Spinal cord (tissue), 10 donors: ENCODE results near the gene HPGD. TPM values are rescaled to one million over a fixed set of nuclear protein-coding genes. Genes with fewer than 3 reads are reported as not detected.
"Not testable (repeated sequence)": the region's sequence is repeated elsewhere in the genome, so short reads cannot be mapped to it uniquely, and the experiment has no call there.

ENCODE experiments used
- DNase-seq, 6 donors: peaks; one replicate each; pipeline versions ENCODE4 v3.0.0 to v3.0.0-alpha.2; 2013 to 2015; ENCODE audit warnings: low spot score in 6 of 6, low read depth in 4 of 6
- H3K27ac ChIP-seq: one replicate; pipeline ENCODE4 v1.5.1; 2013; ENCODE audit warnings: low read depth, low read length, control low read depth
- H3K27me3 ChIP-seq: one replicate; pipeline ENCODE4 v1.6.1; 2013; ENCODE audit warnings: low read length; ENCODE audit not compliant: control insufficient read depth, insufficient read depth
- H3K36me3 ChIP-seq: one replicate; pipeline ENCODE4 v1.6.1; 2013; ENCODE audit warnings: low read length; ENCODE audit not compliant: control insufficient read depth, insufficient read depth
- H3K4me1 ChIP-seq: one replicate; pipeline ENCODE4 v1.6.1; 2013; ENCODE audit warnings: low read length; ENCODE audit not compliant: control insufficient read depth, insufficient read depth
- H3K4me3 ChIP-seq: one replicate; pipeline ENCODE4 v1.5.1; 2013; ENCODE audit warnings: low read depth, low read length, control low read depth
- H3K9me3 ChIP-seq: one replicate; pipeline ENCODE4 v1.6.1; 2013; ENCODE audit warnings: low read length; ENCODE audit not compliant: control insufficient read depth, insufficient read depth
- WGBS: methylation state at CpG from one replicate; pipeline ENCODE4 v1.1.5; 2013; ENCODE audit warnings: missing lambda C conversion rate; ENCODE audit not compliant: insufficient coverage; 5-methylcytosine and 5-hydroxymethylcytosine counted together
- polyA plus RNA-seq, 2 donors: library from polyadenylated mRNA; unstranded; fragments of 120-200 nt; gene quantifications; one replicate each; pipeline ENCODE4 v1.2.1, GENCODE V29; 2013; ENCODE audit not compliant: insufficient read length in 2 of 2
- total RNA-seq, 2 donors: library from RNA; depleted of rRNA in 1 of 2; stranded (reverse); fragments of 120-200 nt in 1 of 2; fragments of >200 nt in 1 of 2; gene quantifications; one replicate each; pipeline versions ENCODE4 v1.2.3 to v1.2.4, GENCODE V29; 2013 to 2014
- donor health status: healthy.

Gene HPGD
- total and polyA plus RNA-seq, 4 donors = 3.5 to 14.8 (median 5.7) TPM

DNA sequence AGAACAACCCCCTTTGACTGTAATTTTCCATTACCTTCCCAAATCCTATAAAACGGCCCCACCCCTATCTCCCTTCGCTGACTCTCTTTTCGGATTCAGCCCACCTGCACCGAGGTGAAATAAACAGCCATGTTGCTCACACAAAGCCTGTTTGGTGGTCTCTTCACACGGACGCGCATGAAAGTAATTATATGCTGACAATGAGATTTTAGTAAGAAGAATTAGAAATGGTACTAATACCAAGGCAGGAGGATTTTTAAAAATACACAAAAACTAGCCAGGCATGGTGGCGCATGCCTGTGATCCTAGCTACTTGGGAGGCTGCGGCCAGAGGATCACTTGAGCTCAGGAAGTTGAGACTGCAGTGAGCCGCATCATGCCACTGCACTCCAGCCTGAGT, 33.9 kb downstream of the HPGD start:
- not testable (repeated sequence) for DNase-seq, H3K4me1 ChIP-seq, H3K4me3 ChIP-seq, H3K9me3 ChIP-seq, H3K27ac ChIP-seq, H3K27me3 ChIP-seq, H3K36me3 ChIP-seq
- 100% methylated on average over 4 of the region's 10 CpGs for WGBS

DNA sequence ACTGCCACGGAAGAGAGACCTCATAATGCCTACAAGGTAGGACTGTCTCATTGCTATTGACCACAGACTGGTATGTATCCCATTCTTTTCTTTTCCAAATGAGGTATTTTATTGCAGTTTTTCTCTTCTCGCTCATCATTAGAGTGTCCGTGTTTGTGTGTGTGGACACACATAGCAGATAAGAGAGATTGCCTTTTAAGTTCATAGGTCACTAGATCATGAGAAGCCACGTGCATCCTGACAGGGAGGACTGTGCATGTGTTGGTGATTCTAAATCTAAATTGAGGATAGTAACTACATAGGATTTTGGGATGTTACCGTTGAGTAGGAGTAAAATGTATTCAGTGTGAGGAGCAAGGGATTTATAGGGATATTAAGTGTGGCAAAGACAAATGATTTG, 37.3 kb downstream of the HPGD start:
- WGBS = 88% methylated on average over 3 of the region's 5 CpGs
- DNase-seq = no peak
- no peaks in the 10 kb centered on the region for H3K36me3 ChIP-seq
- H3K4me3 ChIP-seq = no peak overlapping the region
- no peaks in the 10 kb centered on the region for H3K9me3 ChIP-seq
- no peak overlapping the region for H3K27ac ChIP-seq
- H3K27me3 ChIP-seq = no peaks in the 10 kb centered on the region
- H3K4me1 ChIP-seq = no peaks in the 10 kb centered on the region

DNA sequence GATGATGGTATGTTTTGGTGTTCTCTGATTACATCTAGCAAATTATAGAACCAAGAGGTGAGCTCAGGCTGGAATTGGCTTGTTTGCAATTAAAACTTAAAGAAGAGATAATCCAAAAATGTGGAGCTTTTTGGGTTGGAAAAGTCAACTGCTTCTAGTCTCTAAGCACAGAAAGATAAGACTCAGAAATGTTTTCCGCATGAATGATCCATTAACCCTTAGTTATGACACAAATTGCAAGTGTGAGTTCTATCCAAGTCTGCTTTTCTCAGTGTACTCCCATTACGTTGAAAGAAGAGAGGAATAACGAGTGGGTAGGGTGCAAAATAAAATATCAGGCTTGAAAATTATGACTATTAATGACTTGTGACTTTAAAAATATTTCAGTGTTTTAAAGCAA, 38.5 kb downstream of the HPGD start:
- Histone ChIP-seq H3K27ac (no peak overlapping the region), H3K36me3 (no peaks in the 10 kb centered on the region), H3K4me3 (no peak overlapping the region), H3K4me1 (no peaks in the 10 kb centered on the region), H3K27me3 (no peaks in the 10 kb centered on the region), H3K9me3 (no peaks in the 10 kb centered on the region)
- no CpG with 5 or more reads among the region's 3 CpGs for WGBS
- no peak for DNase-seq

DNA sequence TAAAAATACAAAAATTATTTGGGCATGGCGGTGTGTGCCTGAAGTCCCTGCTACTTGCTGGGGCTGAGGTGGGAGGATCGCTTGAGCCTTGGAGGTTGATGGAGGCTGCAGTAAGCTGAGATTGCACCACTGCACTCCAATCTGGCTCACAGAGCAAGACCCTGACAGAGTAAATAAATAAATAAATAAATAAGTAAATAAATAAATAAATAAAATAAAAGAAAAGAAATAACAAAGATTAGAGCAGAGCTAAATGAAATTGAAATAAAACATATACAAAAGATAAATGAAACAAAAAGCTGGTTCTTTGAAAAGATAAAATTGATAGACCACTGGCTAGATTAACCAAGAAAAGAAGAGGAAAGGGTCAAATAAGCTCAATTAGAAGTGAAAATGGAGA, 43.1 kb downstream of the HPGD start:
- Histone ChIP-seq H3K27ac (no peak overlapping the region), H3K4me3 (no peak overlapping the region), H3K36me3 (no peaks in the 10 kb centered on the region), H3K27me3 (no peaks in the 10 kb centered on the region), H3K9me3 (no peaks in the 10 kb centered on the region), H3K4me1 (no peaks in the 10 kb centered on the region)
- no peak for DNase-seq
- no CpG with 5 or more reads among the region's 2 CpGs for WGBS

DNA sequence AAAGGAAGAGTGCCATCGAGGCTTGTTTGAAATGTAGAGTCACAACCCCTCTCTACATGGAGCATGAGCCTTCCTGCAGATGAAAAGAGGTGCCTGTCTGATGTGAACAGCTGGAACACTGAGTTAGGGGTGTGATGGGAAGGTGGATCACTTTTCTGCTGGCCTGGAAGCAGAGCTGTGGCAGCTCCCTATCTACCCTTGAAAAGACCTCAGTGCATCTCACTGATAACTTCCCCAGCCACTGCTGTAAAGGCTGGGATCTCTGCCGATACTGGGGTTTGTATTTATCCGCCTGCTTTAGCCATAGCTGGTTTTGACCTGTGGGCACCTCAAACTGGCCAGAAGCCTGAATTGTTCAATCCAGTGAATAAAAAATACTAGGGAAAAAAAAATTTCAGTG, 46.8 kb downstream of the HPGD start:
- no CpG with 5 or more reads among the region's 3 CpGs for WGBS
- Histone ChIP-seq H3K9me3 (no peaks in the 10 kb centered on the region), H3K4me1 (no peaks in the 10 kb centered on the region), H3K27ac (no peak overlapping the region), H3K27me3 (no peaks in the 10 kb centered on the region), H3K36me3 (no peaks in the 10 kb centered on the region), H3K4me3 (no peak overlapping the region)
- DNase-seq = no peak

DNA sequence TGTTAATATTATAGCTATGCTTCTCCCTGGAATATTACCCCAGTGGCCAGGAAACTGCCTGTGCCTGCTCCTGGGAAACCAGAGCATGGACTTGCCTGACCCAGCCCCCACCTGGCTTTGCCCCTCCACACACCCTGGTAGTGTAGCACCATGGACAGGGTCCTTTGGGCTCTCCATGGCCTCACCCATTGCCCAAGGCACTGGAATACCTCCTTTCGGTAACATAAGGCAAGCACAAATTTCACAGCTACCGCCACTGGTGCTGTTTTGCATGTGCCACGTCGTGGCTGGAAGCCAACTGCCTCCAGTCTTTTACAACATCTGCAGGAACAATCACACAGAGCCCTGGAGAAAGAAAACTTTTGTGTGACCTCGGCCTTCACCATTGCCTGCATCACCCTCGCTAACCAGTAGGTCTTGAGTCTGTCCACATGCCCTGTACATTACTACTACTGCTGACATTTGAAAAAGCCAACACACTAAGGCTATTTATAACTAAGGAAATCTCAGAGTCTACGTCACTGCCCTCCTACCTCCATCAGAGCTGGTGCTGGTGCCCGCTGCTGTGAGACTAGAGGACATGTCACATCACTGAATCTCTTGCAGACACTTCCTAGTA, 47.7 kb downstream of the HPGD start:
- no peaks in the 10 kb centered on the region for H3K27me3 ChIP-seq
- no peaks in the 10 kb centered on the region for H3K4me1 ChIP-seq
- 80% methylated on average over 8 of the region's 8 CpGs for WGBS
- no peak overlapping the region for H3K27ac ChIP-seq
- no peaks in the 10 kb centered on the region for H3K9me3 ChIP-seq
- no peak for DNase-seq
- no peak overlapping the region for H3K4me3 ChIP-seq
- no peaks in the 10 kb centered on the region for H3K36me3 ChIP-seq

DNA sequence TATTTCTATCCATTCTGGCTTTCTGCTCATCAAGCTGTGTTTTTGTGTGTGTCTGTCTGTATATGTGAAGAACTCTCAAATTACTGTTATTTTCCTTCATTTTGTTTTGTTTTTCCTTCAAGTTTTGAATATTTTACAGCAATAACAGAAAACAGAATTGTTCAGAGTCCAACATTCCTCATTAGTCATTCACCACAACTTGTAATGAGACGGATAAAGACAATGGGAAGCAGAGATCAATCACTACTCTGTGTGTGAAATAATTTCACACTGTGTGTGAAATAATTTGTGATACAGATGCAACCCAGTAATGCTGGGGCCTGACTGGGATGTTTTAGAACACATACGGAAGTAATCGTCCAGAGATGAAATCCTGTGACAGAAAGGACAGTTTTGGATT, 55.2 kb downstream of the HPGD start:
- no peak overlapping the region for H3K4me3 ChIP-seq
- DNase-seq = peak in 1 of 6 donors; percentile 4
- no peaks in the 10 kb centered on the region for H3K27me3 ChIP-seq
- H3K27ac ChIP-seq = no peak overlapping the region
- WGBS = no CpG with 5 or more reads among the region's 3 CpGs
- no peaks in the 10 kb centered on the region for H3K4me1 ChIP-seq
- H3K36me3 ChIP-seq = no peaks in the 10 kb centered on the region
- no peaks in the 10 kb centered on the region for H3K9me3 ChIP-seq

DNA sequence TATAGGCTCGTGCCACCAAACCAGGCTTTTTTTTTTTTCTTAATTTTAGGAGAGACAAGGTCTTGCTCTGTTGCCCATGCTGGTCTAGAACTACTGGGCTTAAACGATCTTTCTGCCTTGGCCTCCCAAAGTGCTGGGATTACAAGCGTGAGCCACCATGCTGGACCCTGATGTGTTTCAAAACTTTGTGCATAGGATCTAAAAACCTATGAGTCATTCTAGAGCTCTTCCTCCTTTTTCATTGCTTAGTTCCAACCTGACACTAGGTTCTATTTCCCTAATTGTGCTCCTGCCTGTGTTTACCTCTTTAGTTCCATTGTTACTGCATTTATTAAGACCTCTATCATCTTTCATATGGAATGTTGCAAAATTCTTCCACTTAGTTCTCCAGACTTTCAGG, 57.3 kb downstream of the HPGD start:
- Histone ChIP-seq H3K27me3 (no peaks in the 10 kb centered on the region), H3K4me3 (no peak overlapping the region), H3K27ac (no peak overlapping the region), H3K4me1 (no peaks in the 10 kb centered on the region), H3K36me3 (no peaks in the 10 kb centered on the region), H3K9me3 (no peaks in the 10 kb centered on the region)
- 73% methylated on average over 3 of the region's 3 CpGs for WGBS
- DNase-seq = no peak

DNA sequence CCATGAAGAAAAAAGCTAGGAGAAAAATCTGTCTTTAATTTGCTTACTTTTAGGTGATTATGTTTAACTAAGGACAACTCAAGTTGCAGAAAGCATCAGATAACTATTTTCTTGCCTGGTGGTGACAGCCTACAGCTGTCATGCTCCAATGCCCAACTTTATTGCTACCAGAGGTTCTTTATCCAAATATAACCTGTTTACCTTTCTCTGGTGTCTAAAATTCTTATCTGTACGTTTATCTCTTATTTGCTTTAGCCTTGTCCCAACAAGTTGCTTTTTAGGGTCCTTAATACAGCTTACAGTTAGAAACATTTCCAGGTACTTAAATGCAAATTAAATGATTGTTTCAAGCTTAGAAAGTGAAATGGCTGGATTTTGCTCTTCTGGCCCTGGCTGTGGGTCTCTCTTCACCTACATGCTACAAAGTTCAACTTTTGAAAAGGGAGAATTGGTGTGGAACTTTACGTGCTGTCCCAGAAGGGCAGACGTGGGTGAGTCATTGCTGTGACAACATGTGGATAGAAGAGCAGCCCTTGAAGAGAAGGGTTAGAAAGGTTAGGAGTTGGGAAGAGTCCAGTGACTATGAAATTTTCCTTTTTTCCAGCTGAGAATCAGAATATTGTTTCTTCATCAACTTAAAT, 60.7 kb downstream of the HPGD start:
- Histone ChIP-seq H3K4me1 (no peaks in the 10 kb centered on the region), H3K4me3 (no peak overlapping the region), H3K27ac (no peak overlapping the region), H3K9me3 (no peaks in the 10 kb centered on the region), H3K27me3 (no peaks in the 10 kb centered on the region), H3K36me3 (no peaks in the 10 kb centered on the region)
- no CpG with 5 or more reads among the region's 3 CpGs for WGBS
- no peak for DNase-seq

DNA sequence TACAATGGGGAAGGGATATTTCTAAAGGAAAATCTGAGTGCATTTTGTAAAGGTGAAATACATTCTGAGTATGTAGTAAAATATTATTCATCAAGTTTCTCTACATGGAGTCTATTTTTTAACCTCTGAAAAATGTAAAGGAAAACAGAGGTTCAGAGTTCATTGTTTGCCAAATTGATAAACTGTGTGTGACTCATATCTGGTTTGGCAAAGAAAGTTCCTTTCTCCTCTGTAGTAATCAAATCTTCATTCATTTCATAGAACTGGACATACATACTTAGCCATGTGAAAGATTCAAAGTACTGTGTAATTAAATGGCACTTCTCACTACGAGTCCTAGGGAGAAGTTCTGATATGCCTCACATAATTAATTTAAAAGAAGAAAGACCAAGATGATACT, 61.6 kb downstream of the HPGD start:
- WGBS = no CpG with 5 or more reads among the region's 1 CpG
- no peak overlapping the region for H3K4me3 ChIP-seq
- no peak overlapping the region for H3K27ac ChIP-seq
- no peaks in the 10 kb centered on the region for H3K27me3 ChIP-seq
- H3K4me1 ChIP-seq = no peaks in the 10 kb centered on the region
- H3K36me3 ChIP-seq = no peaks in the 10 kb centered on the region
- DNase-seq = no peak
- no peaks in the 10 kb centered on the region for H3K9me3 ChIP-seq
